HG03378 (cell line): ENCODE measurements around the gene SYTL3.
"Not testable (repeated sequence)": the region's sequence is repeated elsewhere in the genome, so short reads cannot be mapped to it uniquely, and the experiment has no call there.

Source experiments
- ATAC-seq: cut with Tn5 transposase; IDR thresholded peaks from one replicate; pipeline ENCODE4 v1.9.1; 2021; ENCODE audit warnings: mild to moderate bottlenecking, moderate library complexity; ENCODE audit not compliant: unreplicated experiment

SYTL3 gene

DNA sequence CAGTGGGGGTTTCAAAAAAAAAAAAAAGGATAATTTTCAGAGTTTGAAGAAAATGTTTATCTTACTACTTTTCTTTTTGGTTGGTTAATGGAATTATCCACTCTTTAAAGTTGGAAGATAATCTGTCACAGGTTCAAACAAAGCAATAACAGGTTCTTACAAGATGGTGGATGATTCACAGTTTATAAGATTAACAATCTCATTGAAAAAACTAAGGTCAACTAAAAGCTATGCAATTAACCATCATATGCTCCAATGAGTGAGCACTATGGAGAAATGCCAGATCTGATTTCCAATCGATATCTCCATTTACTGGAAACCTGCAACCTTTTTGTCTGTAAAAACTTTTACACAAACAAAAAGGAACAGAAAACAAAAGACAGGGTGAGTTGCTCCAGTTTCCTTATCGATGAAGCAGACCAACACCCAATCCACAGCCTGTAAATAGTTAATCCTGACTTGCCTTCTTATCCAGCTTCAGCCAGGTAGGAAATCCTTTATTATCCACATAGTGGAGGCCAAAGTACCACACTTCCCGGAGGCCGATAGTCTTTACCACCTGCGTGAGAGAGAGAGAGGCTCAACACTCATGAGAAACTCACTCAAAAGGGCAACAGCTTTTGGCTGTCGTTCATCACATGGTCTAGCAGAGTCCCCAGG, 136.9 kb downstream of the SYTL3 start:
- ATAC-seq: no peak

DNA sequence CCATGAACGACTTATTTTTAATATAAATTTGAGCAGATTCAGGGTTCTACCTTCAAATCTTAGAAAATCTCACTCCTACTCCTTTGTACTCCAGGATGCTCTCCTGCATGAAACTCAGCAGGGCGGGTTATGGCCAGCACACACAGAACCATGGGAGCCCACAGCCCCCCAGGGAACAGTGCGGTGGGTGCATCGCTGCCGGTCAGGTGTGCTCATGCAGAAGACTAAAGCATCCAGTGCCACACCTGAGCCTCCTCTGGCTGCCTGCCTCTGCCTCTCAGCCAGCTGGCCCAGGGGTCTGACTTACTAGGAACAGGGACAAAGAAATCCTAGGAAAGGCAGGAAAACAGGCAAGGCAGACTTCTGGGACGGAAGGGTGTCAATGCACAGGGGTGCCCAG, 137.5 kb downstream of the SYTL3 start:
- no peak for ATAC-seq

DNA sequence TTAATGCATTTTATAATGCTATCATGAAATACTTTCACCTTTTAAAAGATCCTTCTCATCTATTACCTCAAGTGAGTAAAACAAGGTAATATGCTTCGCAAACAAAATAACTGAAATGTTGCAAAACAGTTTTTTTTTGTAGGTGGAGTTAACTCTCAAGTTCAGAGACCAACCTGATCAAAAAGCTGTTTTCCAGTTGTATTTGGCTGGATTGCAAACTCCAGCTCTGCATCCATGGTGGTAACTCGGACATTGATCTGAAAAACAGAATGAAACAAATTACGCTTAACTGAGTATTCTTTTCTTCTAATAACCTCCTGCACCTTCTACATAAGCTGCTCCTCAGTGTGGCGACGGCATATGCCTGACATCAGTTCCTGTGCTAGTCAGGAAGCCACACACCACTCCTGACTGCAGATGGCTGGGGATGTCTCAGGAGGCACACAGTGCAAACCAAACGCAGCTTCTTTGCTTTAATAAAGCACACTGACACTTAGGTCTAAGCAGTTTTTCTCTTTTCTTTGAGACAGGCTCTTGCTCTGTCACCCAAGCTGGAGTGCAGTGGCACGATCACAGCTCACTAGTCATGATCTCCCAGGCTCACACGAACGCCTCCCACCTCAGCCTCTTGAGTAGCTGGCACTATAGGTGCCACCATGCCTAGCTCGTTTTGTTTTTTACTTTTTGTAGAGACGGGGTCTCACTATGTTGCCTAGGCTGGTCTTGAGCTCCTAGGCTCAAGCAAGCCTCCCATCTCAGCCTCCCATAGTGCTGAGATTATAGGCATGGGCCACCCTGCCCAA, 139.5 kb downstream of the SYTL3 start:
- no peak for ATAC-seq

DNA sequence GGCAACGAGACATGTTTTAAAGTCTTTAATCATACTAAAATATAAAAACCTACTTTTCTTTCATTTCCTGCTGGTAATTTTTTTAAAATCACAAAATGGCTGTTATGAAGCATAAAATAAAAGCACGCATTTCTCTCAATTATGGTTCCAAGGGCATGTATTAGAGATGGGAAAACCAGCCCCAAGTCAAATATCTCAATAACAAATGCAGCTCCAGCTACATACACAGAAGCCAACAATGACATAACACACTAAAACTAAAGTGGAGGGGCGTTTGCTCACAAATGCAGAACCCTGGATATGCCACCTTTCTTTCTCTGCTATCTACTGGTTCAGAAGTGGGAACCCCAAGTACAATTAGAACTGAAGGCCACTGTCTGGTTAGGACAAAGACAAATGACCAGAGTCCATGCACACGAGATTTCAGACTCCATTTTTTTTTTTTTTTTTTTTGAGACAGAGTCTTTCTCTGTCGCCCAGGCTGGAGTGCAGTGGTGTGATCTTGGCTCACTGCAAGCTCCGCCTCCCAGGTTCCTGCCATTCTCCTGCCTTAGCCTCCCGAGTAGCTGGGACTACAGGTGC, 141.5 kb downstream of the SYTL3 start:
- no peak for ATAC-seq

DNA sequence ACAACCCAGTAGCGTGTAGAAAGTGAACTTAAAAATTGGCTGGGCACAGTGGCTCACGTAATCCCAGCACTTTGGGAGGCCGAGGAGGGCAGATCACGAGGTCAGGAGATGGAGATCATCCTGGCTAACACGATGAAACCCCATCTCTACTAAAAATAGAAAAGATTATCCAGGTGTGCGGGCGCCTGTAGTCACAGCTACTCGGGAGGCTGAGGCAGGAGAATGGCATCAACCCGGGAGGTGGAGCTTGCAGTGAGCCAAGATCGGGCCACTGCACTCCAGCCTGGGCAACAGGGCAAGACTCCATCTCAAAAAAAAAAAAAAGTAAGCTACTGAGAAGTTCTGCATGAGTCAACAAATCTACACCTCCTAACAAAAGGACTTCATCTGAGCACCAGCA, 142.7 kb downstream of the SYTL3 start:
- not testable (repeated sequence) for ATAC-seq

DNA sequence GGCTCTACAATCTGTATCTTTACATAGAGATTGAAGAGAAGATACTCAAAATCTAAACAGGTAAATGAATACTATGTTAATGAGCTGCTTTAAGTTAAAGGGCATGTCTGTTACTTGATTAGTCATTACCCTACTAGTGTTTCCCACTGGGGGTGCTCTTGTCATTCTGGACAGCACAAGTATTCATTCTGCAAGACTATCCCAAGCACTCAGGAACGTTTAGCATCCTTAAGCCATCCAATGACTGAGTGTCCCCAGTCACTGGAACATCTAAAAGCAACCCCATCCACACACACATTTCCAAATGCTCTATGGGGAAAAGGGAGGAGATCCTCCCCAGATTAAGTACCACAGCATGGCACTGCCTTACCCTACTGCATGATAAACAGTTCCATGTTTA, 143.6 kb downstream of the SYTL3 start:
- ATAC-seq: peak; percentile 59

DNA sequence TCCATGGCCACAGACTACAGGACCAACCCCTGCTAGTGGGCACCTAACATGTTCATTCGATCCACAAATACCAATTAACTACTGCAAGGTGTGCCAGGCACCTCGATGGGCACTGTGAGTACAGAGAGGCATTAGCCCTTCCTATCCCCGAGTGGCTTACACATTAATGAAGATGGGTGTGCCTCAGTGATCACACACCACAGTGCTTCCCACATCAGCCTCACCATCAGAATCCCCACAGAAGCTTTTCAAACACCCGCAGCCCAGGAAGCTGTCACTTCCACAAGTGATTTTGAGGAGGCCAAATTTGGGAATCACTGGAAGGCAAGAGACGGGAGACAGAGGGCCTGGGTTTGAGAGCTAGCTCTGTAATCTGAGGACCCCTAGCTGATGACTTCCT, 145.7 kb downstream of the SYTL3 start:
- no peak for ATAC-seq

DNA sequence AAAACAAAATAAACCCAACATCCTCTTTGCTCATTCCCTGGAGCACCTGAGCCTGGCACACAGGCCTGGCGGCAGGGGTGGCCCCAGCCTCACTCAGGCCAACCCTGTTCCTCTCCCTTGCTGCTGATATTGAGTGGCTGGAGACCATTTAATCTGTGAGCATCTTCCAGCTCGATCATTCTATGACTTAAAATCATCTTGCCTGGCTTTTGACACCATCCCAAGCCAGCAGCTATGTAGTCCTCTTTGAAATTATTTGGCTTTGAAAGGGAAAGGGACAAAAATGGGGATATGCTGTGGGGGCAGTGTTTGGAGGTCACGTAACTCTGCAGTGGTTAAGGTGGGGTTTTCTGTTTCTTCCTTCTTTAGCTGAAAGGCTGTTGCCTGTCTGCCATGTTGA, 146.5 kb downstream of the SYTL3 start:
- no peak for ATAC-seq

DNA sequence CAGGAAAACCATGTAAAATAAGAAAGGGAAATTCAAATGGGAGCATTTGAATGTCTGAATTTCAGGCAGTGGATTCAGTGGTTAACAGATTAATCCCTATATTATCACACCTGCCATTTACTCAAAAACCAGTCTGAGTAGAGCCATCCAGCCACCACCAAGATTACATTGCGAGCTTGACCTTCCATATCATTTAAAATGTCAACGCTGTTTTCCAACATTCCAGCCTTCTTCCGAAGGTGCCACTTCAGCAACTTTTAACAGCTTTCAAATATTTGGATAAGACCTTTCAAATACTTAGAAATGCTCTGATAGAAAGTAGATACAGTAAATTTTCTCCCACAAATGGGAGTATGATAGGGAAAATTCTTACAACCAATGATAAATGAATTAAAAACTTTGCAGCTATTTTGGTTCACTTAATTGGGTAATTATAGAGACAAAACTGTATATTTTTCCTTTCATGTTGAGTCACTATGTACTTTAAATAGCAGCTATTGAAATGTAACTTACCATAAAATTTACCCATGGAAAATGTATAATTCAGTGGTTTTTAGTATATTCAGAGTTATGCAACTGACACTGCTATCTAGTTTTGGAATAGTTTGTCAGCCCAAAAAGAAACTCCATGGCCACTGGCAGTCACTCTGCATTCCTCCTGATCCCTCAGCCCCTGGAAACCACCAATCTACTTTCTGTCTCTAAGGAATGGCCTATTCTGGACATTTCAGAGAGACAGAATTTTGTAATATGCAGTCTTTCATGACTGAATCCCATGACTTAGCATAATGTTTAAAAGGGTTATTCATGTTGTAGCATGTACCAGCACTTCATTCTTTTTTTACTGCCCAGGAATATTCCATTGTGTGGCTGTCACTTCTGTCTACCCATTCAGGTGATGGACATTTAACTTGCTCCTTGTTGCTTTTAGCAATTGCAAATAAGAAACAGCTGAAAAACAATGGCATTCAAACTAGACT, 147.8 kb downstream of the SYTL3 start:
- ATAC-seq: no peak

DNA sequence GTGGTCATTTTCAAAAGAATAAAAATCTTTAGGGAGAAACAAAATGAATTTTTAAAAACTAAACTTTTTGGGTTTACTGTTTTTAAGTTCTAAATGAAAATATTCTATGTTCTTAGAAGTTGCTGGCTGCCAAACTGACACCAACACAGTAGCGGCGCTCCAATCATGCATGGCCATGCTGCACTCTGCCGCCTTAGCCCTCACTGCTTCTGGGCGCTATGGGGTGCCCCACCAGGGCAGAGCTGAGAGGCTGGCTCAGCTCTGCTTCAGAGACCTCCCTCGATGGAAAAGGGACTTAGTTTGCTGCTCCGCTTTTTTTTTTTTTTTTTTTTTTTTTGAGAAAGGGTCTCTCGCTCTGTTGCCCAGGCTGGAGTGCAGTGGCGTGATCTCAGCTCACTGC, 148.5 kb downstream of the SYTL3 start:
- no peak for ATAC-seq

DNA sequence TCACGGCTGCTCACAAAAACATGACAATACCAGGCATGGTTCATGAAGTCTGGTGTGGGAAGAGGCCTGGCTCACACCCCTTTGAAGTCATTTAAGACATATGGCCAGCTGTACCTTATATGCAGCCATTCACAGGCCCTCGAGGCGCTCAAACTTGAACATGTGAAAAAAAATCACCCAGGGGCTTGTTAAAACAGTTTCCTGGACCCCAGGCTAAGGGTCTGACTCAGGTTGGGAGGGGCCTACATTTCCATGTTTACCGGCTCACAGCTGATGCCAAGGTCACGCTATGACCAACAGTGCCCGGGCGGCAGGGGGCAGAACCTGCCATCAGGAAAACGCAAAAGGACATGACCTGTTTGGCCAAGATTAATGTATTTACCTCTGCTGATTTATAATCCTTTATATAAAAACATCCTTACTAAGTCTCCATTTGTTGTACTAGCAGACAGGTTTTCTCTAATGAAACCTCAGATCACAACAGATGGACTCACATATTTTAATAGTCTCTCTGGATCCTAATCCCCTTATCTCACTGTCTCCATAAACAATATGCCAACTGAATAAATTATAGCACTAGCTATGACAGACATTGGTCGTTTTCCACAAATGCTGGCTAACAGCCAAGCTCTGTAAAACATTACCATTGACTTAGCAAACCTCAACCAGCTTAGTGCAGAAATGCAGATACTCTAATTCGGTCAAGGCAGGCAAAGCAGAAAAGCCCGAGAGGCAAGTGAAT, 149.4 kb downstream of the SYTL3 start:
- no peak for ATAC-seq

DNA sequence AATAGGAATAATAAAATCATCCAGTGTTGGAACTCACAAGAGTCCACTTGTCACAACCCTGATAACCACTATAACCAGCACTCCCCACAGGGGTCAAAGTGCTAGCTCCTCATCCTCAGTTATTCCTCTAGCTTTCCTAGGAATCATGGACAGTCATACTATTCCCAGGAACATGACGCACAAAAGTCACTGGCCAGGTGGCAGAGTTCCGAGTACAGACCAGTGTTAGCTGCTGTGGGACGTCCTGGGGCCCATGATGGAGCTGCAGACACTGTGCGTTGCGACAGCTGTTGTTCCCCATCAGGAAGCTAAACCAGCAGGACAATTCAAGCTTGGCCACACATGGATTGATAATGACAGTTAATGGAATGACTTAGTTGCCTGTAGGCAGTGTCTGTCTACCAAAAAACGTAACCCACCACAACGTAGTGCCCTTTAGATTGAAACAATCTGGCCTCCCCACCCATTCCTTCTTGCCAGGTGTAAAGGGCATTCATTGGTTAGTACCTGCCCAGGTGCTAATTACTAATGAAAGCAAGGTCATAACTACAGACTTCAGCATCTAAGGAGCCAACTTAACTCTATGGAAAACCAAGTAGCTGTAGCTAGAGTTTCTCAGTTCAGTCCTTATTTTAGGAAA, 151.9 kb downstream of the SYTL3 start:
- no peak for ATAC-seq

DNA sequence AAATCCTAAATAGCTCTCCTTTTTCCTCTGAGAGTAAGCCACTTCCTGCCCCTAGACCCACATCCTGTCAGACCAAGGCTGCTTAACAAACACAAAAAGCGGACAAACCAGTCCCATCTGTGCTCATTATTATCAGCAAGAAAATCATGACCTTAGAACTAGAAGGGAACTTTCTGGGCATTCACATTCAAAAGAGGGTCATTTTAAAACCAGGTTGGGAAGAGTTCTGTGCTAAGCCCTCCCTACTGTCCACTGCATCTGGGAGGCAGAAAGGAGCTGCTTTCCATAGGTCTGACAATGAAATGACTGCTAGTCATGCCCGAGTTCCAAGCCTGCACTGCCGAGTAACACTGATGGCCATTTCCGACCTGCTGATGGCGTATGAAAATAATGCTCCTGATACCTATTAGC, 153.9 kb downstream of the SYTL3 start:
- ATAC-seq: peak; percentile 60

DNA sequence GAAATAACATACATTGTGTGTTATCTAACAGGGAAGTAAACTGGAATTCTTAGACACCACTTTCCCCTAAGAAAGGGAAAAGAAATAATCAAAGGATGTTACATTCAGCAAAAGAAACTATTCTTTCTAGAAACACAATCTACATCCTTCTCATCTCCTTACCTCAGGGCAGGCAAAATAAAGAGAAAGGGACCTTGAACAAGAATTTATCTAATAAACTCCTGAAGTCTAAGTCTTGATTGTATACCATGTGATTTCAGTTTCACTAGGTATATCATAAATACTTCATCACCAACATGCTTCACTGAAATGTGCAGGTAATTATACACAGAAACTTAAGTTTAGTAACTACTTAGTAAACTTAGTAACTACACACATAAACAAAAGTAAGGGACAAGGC, 154.4 kb downstream of the SYTL3 start:
- ATAC-seq: no peak

DNA sequence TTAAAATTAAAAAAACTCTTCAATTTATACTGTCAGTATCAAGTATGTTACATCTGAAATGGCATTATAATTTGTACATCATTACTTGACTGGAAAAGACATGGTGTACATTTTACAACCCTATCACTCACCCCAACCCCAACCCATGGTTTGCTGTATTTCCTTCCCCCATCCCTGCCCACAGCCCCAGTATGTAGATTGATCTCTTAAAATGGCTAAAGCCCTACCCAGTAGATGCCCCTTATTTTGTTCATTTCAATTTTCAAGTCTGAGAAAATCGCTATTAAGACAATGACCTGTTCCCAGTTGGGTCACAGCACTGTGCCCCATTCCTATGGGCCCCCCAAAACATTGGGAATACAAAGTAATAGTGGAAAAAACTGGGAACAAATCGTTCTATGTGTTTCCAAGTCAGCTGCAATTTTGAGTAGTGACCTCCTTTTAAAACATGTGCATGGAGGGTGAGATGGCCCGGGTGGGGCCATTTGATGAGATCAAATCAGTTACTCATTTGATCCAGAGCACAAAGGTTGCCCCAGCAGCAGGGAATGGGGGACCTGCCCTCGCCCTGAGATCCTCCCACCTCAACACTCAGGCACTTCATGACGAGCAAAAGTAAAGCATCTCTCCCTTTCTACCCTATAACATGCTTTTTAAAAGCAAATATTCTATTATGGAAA, 156.0 kb downstream of the SYTL3 start:
- ATAC-seq: no peak

DNA sequence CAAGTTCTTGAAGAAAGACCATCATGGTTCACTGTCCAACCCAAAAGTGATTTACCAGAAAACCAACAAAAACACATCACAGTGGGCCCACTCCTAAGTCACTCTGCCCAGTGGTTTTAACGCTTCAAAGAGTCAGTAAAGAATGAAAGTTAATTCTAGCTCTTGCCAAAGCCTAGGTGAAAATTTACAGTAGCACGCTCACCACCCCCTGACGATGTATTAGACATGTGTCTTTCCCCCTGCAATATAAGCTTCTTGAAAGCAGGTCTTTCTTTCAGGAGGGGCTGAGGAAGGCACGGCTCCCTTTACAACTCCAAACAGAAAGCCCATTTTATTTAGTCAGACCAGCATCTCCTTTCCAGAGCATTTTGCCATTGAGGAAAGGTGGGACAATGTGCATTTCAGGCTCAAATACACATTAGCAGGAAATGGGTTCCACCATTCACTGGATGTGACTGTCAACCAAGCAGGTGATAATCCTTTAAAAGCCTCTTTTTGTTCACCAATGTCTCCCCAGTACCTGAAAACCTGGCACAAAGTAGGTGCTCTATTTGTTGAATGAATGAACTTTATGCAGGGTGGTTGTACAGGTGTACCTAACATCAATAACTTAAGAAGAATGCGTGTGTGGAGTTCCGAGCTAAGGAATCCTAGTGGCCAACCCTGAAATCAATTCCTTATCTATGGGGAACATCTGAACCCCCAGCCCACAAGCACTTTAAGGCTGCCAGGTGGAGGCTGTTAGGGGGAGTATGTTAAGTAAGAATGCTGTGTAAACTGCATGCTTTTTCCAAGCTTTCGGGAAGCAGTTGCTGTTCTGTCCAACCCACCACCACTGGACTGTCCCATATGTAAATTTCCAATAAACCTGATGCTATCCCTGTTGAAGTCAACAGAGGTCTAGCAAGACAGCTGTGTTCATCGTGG, 157.9 kb downstream of the SYTL3 start:
- no peak for ATAC-seq

DNA sequence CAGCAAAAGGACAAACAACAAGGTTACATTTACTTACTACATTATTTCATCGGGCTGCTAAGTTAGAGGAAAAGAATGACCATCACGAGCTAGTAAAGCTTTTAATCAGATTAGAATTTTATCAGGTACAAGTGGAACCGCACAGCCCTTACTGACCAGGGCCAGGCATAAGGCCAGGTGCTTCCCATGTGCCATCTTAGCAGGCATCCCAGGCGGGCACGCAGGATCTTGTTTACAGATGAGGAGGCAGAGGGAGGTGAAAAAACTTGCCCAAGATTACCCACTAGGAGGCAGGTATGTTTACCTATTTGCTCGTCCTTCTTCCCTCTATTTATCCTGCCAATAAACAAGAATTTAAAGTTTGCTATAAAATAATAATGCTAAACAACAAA, 158.6 kb downstream of the SYTL3 start:
- no peak for ATAC-seq

DNA sequence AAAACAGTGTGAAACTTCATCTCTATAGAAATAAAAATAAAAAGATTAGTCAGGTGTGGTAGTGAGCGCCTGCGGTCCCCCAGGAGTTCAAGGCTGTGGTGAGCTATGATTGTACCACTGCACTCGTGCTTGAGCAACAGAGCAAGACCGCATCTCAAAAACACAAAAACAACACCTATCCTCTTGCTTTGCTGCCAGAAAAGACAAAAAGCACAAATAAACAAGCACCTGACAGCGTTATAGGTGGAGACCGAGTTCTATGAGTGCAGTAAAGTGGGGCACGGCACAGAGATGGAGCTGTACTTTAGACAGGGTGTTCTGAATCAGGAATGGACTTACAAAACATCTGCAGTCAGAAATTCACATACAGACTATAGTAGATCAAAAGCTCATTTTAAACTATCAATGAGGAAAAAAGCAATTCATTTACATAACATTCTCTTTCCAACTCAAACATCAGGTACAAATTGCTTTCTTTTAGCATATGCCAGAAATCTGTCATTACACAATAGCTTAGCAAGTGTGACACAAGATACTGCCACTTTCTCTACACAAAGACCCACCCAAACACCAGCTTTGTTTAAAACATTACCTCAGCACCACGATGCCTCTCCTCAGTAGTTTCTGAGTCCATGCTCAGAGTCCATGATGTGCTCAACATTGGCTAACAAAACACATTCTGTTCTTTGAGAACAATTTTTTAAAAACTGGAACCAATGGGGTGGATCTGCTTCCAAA, 159.3 kb downstream of the SYTL3 start:
- ATAC-seq: peak; percentile 52
